ENCODE data around the gene FBXO46.
A peak's percentile ranks its signal among the peaks of the same experiment; 100 is the strongest.
"Not testable (repeated sequence)": the region's sequence is repeated elsewhere in the genome, so short reads cannot be mapped to it uniquely, and the experiment has no call there.

FBXO46 gene

DNA sequence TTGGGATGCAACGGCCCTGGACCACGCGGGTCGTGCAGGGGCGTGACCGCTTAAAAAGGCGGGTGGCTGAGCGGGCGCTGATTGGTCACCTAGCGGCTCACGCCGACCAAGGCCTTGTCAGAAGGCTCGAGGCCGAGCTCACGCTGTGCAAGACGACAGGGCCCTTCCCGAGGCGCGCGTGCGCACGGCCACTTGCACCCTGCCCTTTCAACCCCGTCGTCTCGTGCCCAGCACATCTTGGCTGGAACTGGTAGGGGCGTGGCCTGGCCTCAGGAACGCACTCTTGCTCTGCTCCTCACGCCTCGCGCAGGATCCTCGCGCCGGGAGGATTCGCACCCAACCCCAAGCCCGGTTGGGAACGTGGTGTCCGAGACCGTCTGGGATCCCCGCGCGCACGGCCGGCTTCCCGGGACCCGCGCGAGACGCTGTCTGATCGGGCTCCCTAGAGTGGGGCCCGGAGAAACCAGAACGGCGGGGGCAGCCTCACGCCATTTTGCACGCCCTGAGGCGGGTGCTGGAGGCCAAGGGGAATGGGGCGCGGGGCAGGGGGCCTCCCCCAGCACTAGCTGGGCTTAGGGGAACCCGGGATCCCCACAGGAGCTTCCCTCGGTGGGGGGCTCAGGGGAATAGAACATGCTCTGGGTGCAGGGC is 2.6 kb upstream of the FBXO46 start, which contains the start of gene MEIOSIN:
MEIOSIN (plus strand) TSS at position 280 of the 651 bp plus-strand sequence. CDS start 1,938 bp downstream, outside the sequence.
- Histone ChIP-seq H3K27ac (no peak within 1 kb of the TSS), H3K36me3 (no peaks in the 10 kb centered on the region), H3K9ac (no peak within 1 kb of the TSS), H4K20me1 (peaks cover 18% of the 10 kb centered on the region; the same call in 1 of the 2 replicates), H3K9me3 (no peaks in the 10 kb centered on the region), H3K4me1 (peaks cover 27% of the 10 kb centered on the region), H3K27me3 (no peaks in the 10 kb centered on the region), H3K4me3 (no peak within 1 kb of the TSS), H3K4me2 (no peak within 1 kb of the TSS)
- no peak for TF ChIP-seq Cebpa-rat (IDR thresholded peaks at IDR 0.05)

- Histone ChIP-seq H4K20me1 (peaks cover 47% of the 10 kb centered on the region), H3K27ac (peak overlapping the region; percentile 72), H3K4me2 (peak overlapping the region; percentile 96), H3K36me3 (peaks cover 24% of the 10 kb centered on the region; the same call in 1 of the 2 replicates), H3K4me1 (peaks cover 33% of the 10 kb centered on the region), H3K27me3 (no peaks in the 10 kb centered on the region), H3K9me3 (no peaks in the 10 kb centered on the region), H3K4me3 (peak overlapping the region; percentile 81), H3K9ac (peak overlapping the region; percentile 92)
- TF ChIP-seq Cebpa-rat (IDR thresholded peaks at IDR 0.05) = no peak
These were observed 851 bp downstream of the FBXO46 start for GRCh38 chr19:45729800-45730290.

DNA sequence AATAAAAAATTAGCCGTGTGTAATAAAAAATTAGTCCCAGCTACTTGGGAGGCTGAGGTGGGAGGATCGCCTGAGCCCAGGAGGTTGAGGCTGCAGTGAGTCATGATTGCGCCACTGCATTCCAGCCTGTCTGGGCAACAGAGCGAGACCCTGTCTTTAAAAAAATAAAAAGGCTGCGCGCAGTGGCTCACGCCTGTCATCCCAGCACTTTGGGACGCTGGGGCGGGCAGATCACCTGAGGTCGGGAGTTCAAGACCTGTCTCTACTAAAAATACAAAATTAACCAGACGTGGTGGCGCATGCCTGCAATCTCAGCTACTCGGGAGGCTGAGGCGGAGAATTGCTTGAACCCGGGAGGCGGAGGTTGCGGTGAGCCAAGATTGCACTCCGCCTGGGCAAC is 2.0 kb downstream of the FBXO46 start:
- peak overlapping the region; percentile 96; the same call in 1 of the 2 replicates for H3K4me2 ChIP-seq

GRCh38 chr19:45720065-45720464 is 10.6 kb downstream of the FBXO46 start:
- peaks cover 52% of the 10 kb centered on the region for H3K36me3 ChIP-seq
- not testable (repeated sequence) for H3K27ac ChIP-seq

More for the DNA sequence above, 2.0 kb downstream of the FBXO46 start:
- Histone ChIP-seq H3K36me3 (peaks cover 27% of the 10 kb centered on the region), H4K20me1 (peaks cover 58% of the 10 kb centered on the region), H3K4me1 (peaks cover 33% of the 10 kb centered on the region)
- not testable (repeated sequence) for H3K4me3 ChIP-seq, H3K27me3 ChIP-seq, H3K9ac ChIP-seq, H3K9me3 ChIP-seq, H3K27ac ChIP-seq

GRCh38 chr19:45717983-45718650 is 12.6 kb downstream of the FBXO46 start:
- TF ChIP-seq Cebpa-rat (IDR thresholded peaks at IDR 0.05) = no peak
- peaks cover 30% of the 10 kb centered on the region for H3K4me1 ChIP-seq

More at GRCh38 chr19:45720065-45720464, 10.6 kb downstream of the FBXO46 start:
- not testable (repeated sequence) for H3K4me3 ChIP-seq, H3K4me2 ChIP-seq, H3K27me3 ChIP-seq, H3K9ac ChIP-seq, H3K9me3 ChIP-seq
- Histone ChIP-seq H3K4me1 (peaks cover 26% of the 10 kb centered on the region), H4K20me1 (peaks cover 26% of the 10 kb centered on the region)

GRCh38 chr19:45717131-45717982 is 13.3 kb downstream of the FBXO46 start:
- H3K9me3 ChIP-seq = no peaks in the 10 kb centered on the region
- peaks cover 30% of the 10 kb centered on the region for H3K4me1 ChIP-seq
- peak overlapping the region; percentile 95 for H3K4me2 ChIP-seq
- peak overlapping the region; percentile 90 for H3K9ac ChIP-seq
- peak overlapping the region; percentile 86 for H3K27ac ChIP-seq
- peak overlapping the region; percentile 82 for H3K4me3 ChIP-seq
- TF ChIP-seq Cebpa-rat (IDR thresholded peaks at IDR 0.05) = no peak
- H3K27me3 ChIP-seq = no peaks in the 10 kb centered on the region
- H4K20me1 ChIP-seq = peaks cover 26% of the 10 kb centered on the region
- H3K36me3 ChIP-seq = peaks cover 48% of the 10 kb centered on the region

More at GRCh38 chr19:45717983-45718650, 12.6 kb downstream of the FBXO46 start:
- H4K20me1 ChIP-seq = peaks cover 21% of the 10 kb centered on the region
- H3K4me3 ChIP-seq = peak overlapping the region; percentile 82
- peaks cover 48% of the 10 kb centered on the region for H3K36me3 ChIP-seq
- peak overlapping the region; percentile 63 for H3K9ac ChIP-seq
- no peaks in the 10 kb centered on the region for H3K9me3 ChIP-seq
- H3K27ac ChIP-seq = peak overlapping the region; percentile 73
- H3K27me3 ChIP-seq = no peaks in the 10 kb centered on the region
- H3K4me2 ChIP-seq = peak overlapping the region; percentile 84

GRCh38 chr19:45716359-45717130 is 14.2 kb downstream of the FBXO46 start:
- Histone ChIP-seq H4K20me1 (peaks cover 34% of the 10 kb centered on the region), H3K4me2 (peak overlapping the region; percentile 95), H3K4me1 (peaks cover 30% of the 10 kb centered on the region), H3K27me3 (no peaks in the 10 kb centered on the region), H3K27ac (peak overlapping the region; percentile 86), H3K9me3 (no peaks in the 10 kb centered on the region), H3K9ac (peak overlapping the region; percentile 90), H3K36me3 (peaks cover 48% of the 10 kb centered on the region), H3K4me3 (peak overlapping the region; percentile 82)
- no peak for TF ChIP-seq Cebpa-rat (IDR thresholded peaks at IDR 0.05)

GRCh38 chr19:45715139-45715538 is 15.6 kb downstream of the FBXO46 start:
- Histone ChIP-seq H3K4me2 (peak overlapping the region; percentile 95; the same call in 1 of the 2 replicates), H3K9me3 (no peaks in the 10 kb centered on the region), H4K20me1 (peaks cover 44% of the 10 kb centered on the region), H3K27me3 (no peaks in the 10 kb centered on the region), H3K27ac (no peak overlapping the region), H3K36me3 (peaks cover 49% of the 10 kb centered on the region), H3K9ac (no peak overlapping the region), H3K4me1 (peaks cover 30% of the 10 kb centered on the region), H3K4me3 (no peak overlapping the region)
- no peak for TF ChIP-seq Cebpa-rat (IDR thresholded peaks at IDR 0.05)

DNA sequence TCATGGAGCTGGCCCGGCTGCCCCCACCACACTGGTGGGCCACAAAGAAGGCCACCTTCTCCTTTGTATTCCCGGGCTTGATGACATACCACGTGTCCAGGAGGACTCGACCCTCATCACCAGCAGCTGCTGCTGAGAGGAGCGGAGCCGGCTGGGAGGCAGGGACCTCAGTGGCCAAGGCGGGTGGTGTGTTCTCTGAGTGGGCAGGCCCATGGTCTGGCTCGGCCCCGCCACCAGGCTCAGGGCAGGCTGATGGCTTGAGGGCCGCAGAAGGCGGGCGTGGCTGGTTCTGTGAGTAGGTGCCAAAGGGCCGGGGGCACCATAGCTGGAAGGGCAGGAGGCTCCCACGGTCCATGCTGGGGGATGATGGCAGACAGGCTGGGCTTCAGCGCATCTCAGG is 17.6 kb downstream of the FBXO46 start:
- Histone ChIP-seq H3K4me2 (no peak overlapping the region), H3K27me3 (no peaks in the 10 kb centered on the region), H3K4me1 (peaks cover 24% of the 10 kb centered on the region), H4K20me1 (peaks cover 44% of the 10 kb centered on the region), H3K9me3 (no peaks in the 10 kb centered on the region), H3K4me3 (no peak overlapping the region), H3K36me3 (peaks cover 49% of the 10 kb centered on the region), H3K27ac (no peak overlapping the region), H3K9ac (no peak overlapping the region)
- TF ChIP-seq Cebpa-rat (IDR thresholded peaks at IDR 0.05) = no peak
